Measurements from ENCODE around the gene CFC1B.
"Not testable (repeated sequence)": the region's sequence is repeated elsewhere in the genome, so short reads cannot be mapped to it uniquely, and the experiment has no call there.

Gene CFC1B

GRCh38 chr2:130520992-130521391 lies at the start of gene CFC1B:
Gene CFC1B, plus strand, starts transcription at chr2:130521222. Its CDS starts 263 bp downstream, at chr2:130521485.
- not testable (repeated sequence) for H3K4me3 ChIP-seq (ENCODE audit: low read length)

- not testable (repeated sequence) for H3K4me3 ChIP-seq (ENCODE audit: low read length)
Observed at GRCh38 chr2:130491073-130491472, 29.9 kb upstream of the CFC1B start.

GRCh38 chr2:130509228-130509627 lies 11.8 kb upstream of the CFC1B start, which contains the start of gene POTEI:
Gene POTEI, minus strand, starts transcription at chr2:130509328. Its CDS starts 93 bp downstream, at chr2:130509235.
- not testable (repeated sequence) for H3K4me3 ChIP-seq (ENCODE audit: low read length)

- not testable (repeated sequence) for H3K4me3 ChIP-seq (ENCODE audit: low read length)
Observed at GRCh38 chr2:130510807-130511746, 9.9 kb upstream of the CFC1B start.

- not testable (repeated sequence) for H3K4me3 ChIP-seq (ENCODE audit: low read length)
Observed at GRCh38 chr2:130511747-130512451, 9.1 kb upstream of the CFC1B start.

- H3K4me3 ChIP-seq (ENCODE audit: low read length): not testable (repeated sequence)
Observed at GRCh38 chr2:130518516-130519106, 2.4 kb upstream of the CFC1B start.

GRCh38 chr2:130522390-130522789 lies 1.4 kb downstream of the CFC1B start:
- not testable (repeated sequence) for H3K4me3 ChIP-seq (ENCODE audit: low read length)

GRCh38 chr2:130527365-130527967 lies 6.4 kb downstream of the CFC1B start:
- H3K4me3 ChIP-seq (ENCODE audit: low read length): not testable (repeated sequence)

- H3K4me3 ChIP-seq (ENCODE audit: low read length): not testable (repeated sequence)
Observed at GRCh38 chr2:130529545-130529944, 8.5 kb downstream of the CFC1B start.

- H3K4me3 ChIP-seq (ENCODE audit: low read length): not testable (repeated sequence)
Observed at GRCh38 chr2:130530212-130530611, 9.2 kb downstream of the CFC1B start.

- H3K4me3 ChIP-seq (ENCODE audit: low read length): not testable (repeated sequence)
Observed at GRCh38 chr2:130531225-130531624, 10.2 kb downstream of the CFC1B start.

- H3K4me3 ChIP-seq (ENCODE audit: low read length): not testable (repeated sequence)
Observed at GRCh38 chr2:130531672-130532071, 10.7 kb downstream of the CFC1B start.

GRCh38 chr2:130536654-130537053 lies 15.6 kb downstream of the CFC1B start:
- H3K4me3 ChIP-seq (ENCODE audit: low read length): not testable (repeated sequence)

- not testable (repeated sequence) for H3K4me3 ChIP-seq (ENCODE audit: low read length)
Observed at GRCh38 chr2:130538271-130538670, 17.2 kb downstream of the CFC1B start.

GRCh38 chr2:130542789-130543188 lies 21.8 kb downstream of the CFC1B start:
- H3K4me3 ChIP-seq (ENCODE audit: low read length): not testable (repeated sequence)

- H3K4me3 ChIP-seq (ENCODE audit: low read length): not testable (repeated sequence)
Observed at GRCh38 chr2:130543785-130544528, 22.9 kb downstream of the CFC1B start.

- H3K4me3 ChIP-seq (ENCODE audit: low read length): not testable (repeated sequence)
Observed at GRCh38 chr2:130544978-130545377, 24.0 kb downstream of the CFC1B start.

- H3K4me3 ChIP-seq (ENCODE audit: low read length): not testable (repeated sequence)
Observed at GRCh38 chr2:130548418-130548817, 27.4 kb downstream of the CFC1B start.

- not testable (repeated sequence) for H3K4me3 ChIP-seq (ENCODE audit: low read length)
Observed at GRCh38 chr2:130549475-130549874, 28.5 kb downstream of the CFC1B start.

GRCh38 chr2:130554178-130554577 lies 33.2 kb downstream of the CFC1B start:
- not testable (repeated sequence) for H3K4me3 ChIP-seq (ENCODE audit: low read length)

GRCh38 chr2:130556441-130556840 lies 35.4 kb downstream of the CFC1B start:
- not testable (repeated sequence) for H3K4me3 ChIP-seq (ENCODE audit: low read length)
